ENCODE results near the gene UBE2J2. TPM values are rescaled to one million over a fixed set of nuclear protein-coding genes. Genes with fewer than 3 reads are reported as not detected.

The UBE2J2 gene
- total and polyA plus RNA-seq, 10 donors = 39.1 to 69.7 (median 55.3) TPM

DNA sequence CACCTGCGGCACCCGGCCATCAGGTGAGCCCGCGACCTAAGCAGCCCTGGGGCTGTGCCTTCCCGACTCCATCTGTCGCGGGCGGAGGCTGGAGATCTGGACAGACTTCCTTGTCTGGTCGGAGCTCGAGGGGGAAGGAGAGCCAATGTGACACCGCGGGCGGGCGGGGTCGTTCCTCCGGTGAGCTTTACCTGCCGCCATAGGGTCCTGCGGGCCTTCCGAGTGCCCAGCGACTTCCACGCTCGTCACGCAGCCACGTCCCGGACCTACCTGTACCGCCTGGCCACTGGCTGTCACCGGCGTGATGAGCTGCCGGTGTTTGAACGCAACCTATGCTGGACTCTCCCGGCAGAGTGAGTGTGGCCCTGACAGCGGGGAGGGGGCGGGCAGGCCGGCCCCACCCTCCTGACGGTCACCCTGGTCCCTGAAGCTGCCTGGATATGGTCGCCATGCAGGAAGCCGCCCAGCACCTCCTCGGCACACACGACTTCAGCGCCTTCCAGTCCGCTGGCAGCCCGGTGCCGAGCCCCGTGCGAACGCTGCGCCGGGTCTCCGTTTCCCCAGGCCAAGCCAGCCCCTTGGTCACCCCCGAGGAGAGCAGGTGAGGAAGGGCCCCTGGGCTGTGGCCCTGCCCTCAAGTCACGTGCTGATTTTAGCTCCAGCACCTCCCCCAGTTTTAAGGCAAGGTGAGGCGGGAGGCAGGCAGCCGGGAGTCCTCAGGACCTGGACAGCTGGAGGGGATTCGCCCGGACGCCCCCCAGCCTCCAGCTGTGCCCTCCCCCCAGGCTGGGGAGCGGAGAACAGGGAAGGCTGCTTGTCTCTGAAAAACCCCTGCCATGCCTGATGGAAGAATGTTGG is 35.8 kb upstream of the UBE2J2 start:
- Histone ChIP-seq H3K27me3 (replicated peaks in 1 of 7) (no peaks in the 10 kb centered on the region), H3K9me3 (no peaks in the 10 kb centered on the region), H3K4me3 (peak overlapping the region; percentile 82 to 97 (median 86)), H3K4me1 (peaks cover 38 to 56% (median 46%) of the 10 kb centered on the region in 6 donors), H3K27ac (peak overlapping the region in 6 of 8 donors; percentile 97 to 99 (median 98)), H3K36me3 (peaks cover 0 to 49% (median 38%) of the 10 kb centered on the region in 6 donors)
- intact Hi-C loops (cut with DNase I; ENCODE audit: low total_unique reads) = no loop called here
- peak in 2 of 3 donors; percentile 18 to 64 for TF ChIP-seq POLR2AphosphoS5 (IDR thresholded peaks at IDR 0.05)
- no peak for TF ChIP-seq POLR2A (IDR thresholded peaks at IDR 0.05)
- TF ChIP-seq, protein P1, sequence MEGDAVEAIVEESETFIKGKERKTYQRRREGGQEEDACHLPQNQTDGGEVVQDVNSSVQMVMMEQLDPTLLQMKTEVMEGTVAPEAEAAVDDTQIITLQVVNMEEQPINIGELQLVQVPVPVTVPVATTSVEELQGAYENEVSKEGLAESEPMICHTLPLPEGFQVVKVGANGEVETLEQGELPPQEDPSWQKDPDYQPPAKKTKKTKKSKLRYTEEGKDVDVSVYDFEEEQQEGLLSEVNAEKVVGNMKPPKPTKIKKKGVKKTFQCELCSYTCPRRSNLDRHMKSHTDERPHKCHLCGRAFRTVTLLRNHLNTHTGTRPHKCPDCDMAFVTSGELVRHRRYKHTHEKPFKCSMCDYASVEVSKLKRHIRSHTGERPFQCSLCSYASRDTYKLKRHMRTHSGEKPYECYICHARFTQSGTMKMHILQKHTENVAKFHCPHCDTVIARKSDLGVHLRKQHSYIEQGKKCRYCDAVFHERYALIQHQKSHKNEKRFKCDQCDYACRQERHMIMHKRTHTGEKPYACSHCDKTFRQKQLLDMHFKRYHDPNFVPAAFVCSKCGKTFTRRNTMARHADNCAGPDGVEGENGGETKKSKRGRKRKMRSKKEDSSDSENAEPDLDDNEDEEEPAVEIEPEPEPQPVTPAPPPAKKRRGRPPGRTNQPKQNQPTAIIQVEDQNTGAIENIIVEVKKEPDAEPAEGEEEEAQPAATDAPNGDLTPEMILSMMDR (IDR thresholded peaks at IDR 0.05 in 8 of 11, conservative IDR thresholded peaks at IDR 0.05 in 3 of 11) = no peak
- DNase-seq = no peak
- WGBS, 5 donors = 34 to 81% (median 49%) methylated on average over 35 to 57 of the region's 57 CpGs

DNA sequence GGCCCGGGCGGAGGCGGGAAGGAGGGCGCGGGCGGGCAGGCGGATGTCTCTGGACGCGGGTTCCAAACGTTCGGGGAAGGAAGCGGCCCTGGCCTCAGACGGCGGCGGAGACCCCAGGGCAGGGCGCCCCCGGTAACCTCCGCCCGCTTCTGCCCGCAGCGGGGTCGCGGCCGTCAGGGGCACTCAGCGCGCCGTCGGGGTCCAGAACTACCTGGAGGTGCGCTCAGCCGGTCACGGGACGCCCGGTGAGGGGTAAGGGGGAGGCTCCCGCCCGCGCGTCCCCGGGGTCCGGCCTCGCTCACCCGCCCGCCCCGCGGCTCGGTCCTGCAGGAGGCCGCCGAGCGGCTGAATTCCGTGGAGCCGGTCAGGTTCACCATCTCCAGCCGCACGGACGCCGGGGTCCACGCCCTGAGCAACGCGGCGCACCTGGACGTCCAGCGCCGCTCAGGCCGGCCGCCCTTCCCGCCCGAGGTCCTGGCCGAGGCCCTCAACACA is 35.1 kb upstream of the UBE2J2 start:
- Histone ChIP-seq H3K4me3 (peak overlapping the region; percentile 82 to 97 (median 86)), H3K36me3 (peaks cover 0 to 43% (median 32%) of the 10 kb centered on the region in 6 donors), H3K9me3 (no peaks in the 10 kb centered on the region), H3K4me1 (peaks cover 40 to 63% (median 51%) of the 10 kb centered on the region in 6 donors), H3K27ac (peak overlapping the region; percentile 68 to 99 (median 97)), H3K27me3 (replicated peaks in 1 of 7) (no peaks in the 10 kb centered on the region)
- intact Hi-C loops (cut with DNase I; ENCODE audit: low total_unique reads) = no loop called here
- TF ChIP-seq POLR2AphosphoS5 (IDR thresholded peaks at IDR 0.05) = no peak
- TF ChIP-seq, protein P1 (IDR thresholded peaks at IDR 0.05 in 8 of 11, conservative IDR thresholded peaks at IDR 0.05 in 3 of 11) = no peak
- TF ChIP-seq POLR2A (IDR thresholded peaks at IDR 0.05) = no peak
- WGBS, 5 donors = 0 to 1% (median 0%) methylated on average over 27 to 66 of the region's 66 CpGs
- DNase-seq = no peak

DNA sequence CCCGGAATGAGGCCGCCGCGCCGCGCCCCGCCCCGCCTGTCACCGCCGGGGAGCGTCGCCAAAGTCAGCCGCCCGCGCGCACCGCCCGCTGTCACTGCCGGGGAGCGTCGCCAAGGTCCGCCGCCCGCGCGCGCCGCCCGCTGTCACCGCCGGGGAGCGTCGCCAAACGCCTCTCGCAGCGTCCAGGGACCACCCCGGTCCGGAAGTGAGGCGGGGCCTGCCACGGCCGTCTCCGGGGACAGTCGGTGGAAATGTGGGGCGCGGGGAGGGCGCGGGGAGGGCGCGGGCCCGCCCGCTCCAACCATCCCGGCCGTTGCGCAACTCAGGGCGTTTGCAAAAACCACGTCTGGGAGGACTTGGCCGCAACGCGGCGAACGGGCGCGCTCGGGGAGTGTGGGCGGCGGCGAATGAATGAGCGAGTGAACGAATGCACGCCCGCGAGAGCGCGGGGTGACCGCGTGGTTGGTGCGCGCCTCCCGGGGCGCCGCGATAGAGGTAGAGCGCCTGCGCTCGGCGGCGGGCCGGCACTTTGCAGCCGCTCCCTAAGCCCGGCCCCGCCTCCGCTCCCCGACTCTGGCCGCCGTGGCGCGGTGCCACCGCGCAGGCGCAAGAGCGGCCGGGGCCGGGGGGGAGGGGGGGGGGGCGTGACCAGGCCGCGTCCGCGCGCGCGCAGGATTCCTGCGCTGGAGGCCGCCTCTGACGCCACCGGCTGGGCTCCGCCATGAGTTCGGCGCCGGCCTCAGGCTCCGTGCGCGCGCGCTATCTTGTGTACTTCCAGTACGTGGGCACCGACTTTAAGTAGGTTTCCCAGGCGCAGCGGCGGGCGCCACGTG is 34.5 kb upstream of the UBE2J2 start, which contains the start of the genes ACAP3 and PUSL1:
ACAP3 (minus strand) TSS at position 8 of the 833 bp plus-strand sequence. CDS start 115 bp downstream, outside the sequence.
PUSL1 (plus strand) TSS at position 675 of the 833 bp plus-strand sequence; CDS start at position 722, 47 bp downstream.
- Histone ChIP-seq H3K4me1 (peaks cover 40 to 70% (median 53%) of the 10 kb centered on the region in 6 donors), H3K27me3 (replicated peaks in 1 of 7) (no peaks in the 10 kb centered on the region), H3K36me3 (peaks cover 0 to 36% (median 25%) of the 10 kb centered on the region in 6 donors), H3K4me3 (peak within 1 kb of the TSS; percentile 82 to 97 (median 86)), H3K27ac (peak within 1 kb of the TSS; percentile 89 to 99 (median 97)), H3K9me3 (no peaks in the 10 kb centered on the region)
- peak; percentile 96 for DNase-seq
- intact Hi-C loops (cut with DNase I; ENCODE audit: low total_unique reads) = no loop called here
- WGBS, 5 donors = 0 to 1% (median 0%) methylated on average over 29 to 131 of the region's 131 CpGs
- TF ChIP-seq POLR2AphosphoS5 (IDR thresholded peaks at IDR 0.05) = peak; percentile 75 to 77 (median 77)
- TF ChIP-seq, protein P1 (IDR thresholded peaks at IDR 0.05 in 8 of 11, conservative IDR thresholded peaks at IDR 0.05 in 3 of 11) = peak in 6 of 11 experiments; percentile 16 to 43 (median 28)
- peak in 1 of 3 donors; percentile 28 for TF ChIP-seq POLR2A (IDR thresholded peaks at IDR 0.05)

Data from spleen (tissue), 11 donors.